GM21737 (cell line): Measurements from ENCODE around the gene IDUA.
A peak's percentile ranks its signal among the peaks of the same experiment; 100 is the strongest.
"Not testable (repeated sequence)": the region's sequence is repeated elsewhere in the genome, so short reads cannot be mapped to it uniquely, and the experiment has no call there.

Source experiments
- ATAC-seq: cut with Tn5 transposase; IDR thresholded peaks from one replicate; pipeline ENCODE4 v1.9.1; 2021; ENCODE audit warnings: mild to moderate bottlenecking, moderate library complexity; ENCODE audit not compliant: unreplicated experiment

Gene IDUA

DNA sequence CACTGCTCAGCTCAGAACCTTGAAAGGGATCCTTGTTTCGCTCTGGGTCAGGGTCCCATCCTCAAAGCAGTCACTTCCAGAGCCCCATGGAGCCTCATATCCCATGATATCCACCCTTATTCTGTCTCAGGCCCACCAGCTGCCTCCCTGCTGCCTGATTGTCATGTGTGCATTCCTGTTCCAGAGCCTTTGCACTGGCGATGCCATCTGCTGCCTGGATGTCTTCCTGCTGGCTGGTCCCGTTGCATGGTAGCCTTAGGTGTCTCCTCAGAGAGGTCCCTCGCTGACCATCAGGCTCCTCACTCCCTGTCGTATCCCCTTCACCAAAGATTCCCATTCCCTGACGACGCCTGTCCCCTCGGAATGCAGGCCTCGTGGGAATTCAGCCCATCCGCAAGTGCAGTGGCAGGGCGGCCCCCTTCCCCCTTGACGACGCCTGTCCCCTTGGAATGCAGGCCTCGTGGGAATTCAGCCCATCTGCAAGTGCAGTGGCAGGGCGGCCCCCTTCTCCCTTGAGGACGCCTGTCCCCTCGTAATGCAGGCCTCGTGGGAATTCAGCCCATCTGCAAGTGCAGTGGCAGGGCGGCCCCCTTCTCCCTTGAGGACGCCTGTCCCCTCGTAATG, 12.5 kb downstream of the IDUA start:
- ATAC-seq, result not testable (repeated sequence)

DNA sequence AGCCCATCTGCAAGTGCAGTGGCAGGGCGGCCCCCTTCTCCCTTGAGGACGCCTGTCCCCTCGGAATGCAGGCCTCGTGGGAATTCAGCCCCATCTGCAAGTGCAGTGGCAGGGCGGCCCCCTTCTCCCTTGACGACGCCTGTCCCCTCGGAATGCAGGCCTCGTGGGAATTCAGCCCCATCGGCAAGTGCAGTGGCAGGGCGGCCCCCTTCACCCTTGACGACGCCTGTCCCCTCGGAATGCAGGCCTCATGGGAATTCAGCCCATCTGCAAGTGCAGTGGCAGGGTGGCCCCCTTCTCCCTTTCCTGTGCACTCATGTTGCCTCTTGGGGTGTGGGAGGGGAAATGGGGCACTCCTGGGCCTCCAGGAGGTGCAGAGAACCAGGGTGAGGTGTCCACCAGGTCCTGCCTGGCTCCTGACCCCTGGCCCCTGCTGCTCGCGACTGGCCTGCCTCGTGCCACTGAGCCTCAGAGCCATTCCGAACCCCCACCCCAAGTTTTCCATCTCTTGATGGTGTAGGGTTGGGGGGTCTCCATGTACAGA, 13.1 kb downstream of the IDUA start:
- no peak for ATAC-seq

DNA sequence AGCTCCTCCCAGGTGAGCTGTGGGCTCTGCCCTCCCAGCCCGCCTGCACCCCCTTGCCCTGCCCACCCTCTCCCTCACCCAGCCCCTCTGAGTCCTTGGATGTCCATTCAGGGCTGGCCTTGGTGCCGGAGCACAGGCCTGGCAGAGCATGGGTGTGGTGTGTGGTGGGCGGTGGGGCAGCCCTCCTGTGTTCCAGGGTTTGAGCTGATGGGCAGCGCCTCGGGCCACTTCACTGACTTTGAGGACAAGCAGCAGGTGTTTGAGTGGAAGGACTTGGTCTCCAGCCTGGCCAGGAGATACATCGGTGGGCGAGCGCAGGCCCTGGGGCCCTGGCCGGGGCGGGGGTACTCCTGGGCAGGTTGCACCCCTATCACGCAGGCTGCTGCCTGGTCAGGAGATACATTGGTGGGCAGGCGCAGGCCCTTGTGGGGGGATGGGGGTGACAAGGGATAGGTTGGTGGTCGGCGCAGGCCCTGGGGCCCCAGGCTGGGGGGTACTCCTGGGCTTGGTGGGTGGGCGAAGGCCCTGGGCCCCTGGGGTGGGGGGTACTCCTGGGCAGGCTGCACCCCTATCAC, 13.9 kb downstream of the IDUA start:
- no peak for ATAC-seq

DNA sequence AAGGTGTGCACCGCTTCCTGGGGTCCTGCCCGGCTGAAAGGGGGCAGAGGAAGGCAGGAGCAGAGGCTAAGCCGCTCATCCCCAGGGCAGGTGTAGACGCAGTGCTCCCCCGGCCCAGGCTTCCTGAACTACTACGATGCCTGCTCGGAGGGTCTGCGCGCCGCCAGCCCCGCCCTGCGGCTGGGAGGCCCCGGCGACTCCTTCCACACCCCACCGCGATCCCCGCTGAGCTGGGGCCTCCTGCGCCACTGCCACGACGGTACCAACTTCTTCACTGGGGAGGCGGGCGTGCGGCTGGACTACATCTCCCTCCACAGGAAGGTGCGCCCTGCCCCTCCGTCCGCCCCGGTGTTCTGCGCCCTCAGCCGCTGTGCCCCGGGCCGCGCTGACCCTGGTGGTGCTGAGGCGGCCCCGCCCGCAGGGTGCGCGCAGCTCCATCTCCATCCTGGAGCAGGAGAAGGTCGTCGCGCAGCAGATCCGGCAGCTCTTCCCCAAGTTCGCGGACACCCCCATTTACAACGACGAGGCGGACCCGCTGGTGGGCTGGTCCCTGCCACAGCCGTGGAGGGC, 14.8 kb downstream of the IDUA start:
- no peak for ATAC-seq

DNA sequence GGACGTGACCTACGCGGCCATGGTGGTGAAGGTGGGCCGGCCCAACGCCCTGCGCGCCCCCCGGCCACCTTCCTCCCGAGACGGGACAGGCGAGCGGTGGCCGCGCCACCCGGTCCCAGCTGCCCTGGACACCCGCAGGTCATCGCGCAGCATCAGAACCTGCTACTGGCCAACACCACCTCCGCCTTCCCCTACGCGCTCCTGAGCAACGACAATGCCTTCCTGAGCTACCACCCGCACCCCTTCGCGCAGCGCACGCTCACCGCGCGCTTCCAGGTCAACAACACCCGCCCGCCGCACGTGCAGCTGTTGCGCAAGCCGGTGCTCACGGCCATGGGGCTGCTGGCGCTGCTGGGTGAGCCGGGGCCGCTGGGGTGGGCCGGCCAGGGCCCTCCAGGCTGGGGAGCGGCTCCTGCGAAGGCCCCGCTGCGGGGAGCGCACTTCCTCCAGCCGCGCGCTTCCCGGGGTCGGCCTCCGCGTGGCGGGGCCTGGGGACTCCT, 15.3 kb downstream of the IDUA start:
- no peak for ATAC-seq

DNA sequence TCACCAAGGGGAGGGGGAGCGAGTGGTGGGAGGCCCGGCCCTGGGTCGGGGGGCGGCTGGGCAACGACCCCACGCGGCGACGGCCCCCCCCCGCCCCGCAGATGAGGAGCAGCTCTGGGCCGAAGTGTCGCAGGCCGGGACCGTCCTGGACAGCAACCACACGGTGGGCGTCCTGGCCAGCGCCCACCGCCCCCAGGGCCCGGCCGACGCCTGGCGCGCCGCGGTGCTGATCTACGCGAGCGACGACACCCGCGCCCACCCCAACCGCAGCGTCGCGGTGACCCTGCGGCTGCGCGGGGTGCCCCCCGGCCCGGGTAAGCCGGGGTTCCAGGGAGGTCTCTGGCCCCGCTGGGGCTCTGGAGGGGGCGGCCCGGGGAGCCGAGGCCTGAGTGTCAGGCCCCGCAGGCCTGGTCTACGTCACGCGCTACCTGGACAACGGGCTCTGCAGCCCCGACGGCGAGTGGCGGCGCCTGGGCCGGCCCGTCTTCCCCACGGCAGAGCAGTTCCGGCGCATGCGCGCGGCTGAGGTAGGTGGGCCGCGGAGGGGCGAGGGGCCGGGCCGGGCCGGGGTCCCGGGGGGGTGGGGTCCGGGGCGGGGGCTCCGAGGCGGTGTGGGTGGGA, 15.9 kb downstream of the IDUA start:
- ATAC-seq, result no peak

DNA sequence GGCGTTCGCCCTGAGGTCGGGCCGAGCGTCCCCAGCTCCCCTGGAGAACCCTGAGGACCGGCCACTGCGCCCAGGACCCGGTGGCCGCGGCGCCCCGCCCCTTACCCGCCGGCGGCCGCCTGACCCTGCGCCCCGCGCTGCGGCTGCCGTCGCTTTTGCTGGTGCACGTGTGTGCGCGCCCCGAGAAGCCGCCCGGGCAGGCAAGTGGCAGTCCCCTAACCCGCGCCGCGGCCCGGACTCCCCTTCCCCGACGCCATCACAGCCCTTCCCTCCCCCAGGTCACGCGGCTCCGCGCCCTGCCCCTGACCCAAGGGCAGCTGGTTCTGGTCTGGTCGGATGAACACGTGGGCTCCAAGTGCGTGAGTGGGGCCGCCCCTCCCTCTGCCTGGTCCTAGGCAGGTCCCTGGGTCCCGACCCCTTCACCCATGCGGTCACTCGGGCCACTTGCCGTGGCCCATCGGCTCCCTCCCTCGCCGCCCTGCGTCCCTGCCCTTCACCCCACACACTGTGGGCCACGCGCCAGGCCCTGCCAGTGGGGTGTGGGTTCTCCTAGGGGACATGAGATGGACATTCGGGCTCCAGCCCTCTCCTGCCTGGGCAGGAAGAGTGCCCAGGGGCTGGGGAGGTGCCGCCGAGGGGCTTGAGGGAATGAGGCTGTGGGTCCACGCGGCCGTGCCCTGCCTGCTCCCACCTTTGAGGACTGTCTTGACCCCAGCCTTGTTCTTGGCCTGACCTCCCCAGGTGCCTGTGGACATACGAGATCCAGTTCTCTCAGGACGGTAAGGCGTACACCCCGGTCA, 16.6 kb downstream of the IDUA start:
- no peak for ATAC-seq

DNA sequence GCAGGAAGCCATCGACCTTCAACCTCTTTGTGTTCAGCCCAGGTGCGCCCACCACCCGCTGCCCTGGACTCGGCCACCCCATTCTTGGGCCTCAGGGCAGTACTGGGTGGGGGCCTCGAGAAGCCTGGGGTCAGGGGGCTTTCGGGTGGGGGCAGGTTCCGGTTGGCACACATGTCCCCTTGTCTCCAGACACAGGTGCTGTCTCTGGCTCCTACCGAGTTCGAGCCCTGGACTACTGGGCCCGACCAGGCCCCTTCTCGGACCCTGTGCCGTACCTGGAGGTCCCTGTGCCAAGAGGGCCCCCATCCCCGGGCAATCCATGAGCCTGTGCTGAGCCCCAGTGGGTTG, 17.2 kb downstream of the IDUA start:
- no peak for ATAC-seq

DNA sequence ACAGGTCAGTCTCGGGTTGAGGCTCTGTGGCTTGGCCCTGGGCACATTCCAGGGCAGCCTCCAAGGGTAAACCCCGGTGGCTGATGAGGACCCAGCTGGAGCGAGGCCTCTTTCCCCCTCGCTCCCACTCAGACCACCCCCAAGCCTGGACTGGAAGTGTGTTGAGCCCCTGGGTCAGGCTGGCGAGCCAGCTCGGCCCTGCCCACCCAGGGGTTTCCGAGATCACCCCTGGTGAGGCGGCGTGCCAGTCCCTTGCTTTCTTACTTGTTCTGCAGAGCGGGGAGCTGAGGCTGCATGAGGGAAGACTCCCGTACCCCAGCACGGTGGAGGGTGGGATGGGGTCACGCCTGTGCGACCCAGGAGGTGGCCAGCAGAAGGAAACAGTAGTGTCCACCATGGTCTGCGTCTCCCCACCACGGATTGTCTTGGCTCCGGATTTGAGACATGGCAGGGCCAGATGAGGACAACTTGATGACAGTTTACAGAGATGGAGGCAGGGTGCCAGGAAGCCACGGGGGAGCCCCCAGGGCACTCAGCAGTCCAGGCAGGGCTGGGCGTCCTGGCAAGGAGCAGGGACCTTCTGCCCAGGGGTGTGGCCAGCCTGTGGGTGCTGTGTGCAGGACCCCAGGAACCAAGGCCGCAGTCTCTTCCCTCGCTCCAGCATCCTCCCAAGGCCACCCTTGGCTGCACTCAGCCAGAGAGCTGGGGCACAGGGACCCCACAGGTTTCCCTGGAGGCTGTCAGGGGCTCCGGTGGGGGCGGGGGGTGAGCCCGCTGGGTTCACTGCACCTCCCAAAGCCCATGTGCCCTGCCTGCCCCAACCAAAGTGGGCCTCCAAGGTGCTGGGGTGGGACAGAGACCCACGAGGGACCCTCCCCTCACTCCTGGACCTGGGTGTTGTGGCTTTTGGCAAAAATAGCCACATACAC, 18.0 kb downstream of the IDUA start:
- ATAC-seq, result no peak

DNA sequence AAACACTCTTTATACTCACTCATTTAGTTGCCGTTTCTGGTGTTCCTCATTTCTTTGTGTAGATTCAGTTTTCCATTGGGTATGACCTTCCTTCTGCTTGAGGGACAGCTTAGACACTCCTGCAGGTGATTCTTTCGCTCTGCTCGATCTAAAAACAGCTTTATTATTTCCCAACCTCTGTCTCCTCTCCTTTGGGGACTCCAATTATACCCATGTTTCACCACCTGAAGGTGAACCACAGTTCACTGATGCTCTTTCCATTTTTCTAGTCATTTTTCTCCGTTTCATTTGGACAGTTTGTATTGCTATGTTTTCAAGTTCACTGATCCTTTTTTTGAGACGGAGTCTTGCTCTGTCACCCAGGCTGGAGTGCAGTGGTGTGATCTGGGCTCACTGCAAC, 20.0 kb downstream of the IDUA start:
- ATAC-seq, result no peak

DNA sequence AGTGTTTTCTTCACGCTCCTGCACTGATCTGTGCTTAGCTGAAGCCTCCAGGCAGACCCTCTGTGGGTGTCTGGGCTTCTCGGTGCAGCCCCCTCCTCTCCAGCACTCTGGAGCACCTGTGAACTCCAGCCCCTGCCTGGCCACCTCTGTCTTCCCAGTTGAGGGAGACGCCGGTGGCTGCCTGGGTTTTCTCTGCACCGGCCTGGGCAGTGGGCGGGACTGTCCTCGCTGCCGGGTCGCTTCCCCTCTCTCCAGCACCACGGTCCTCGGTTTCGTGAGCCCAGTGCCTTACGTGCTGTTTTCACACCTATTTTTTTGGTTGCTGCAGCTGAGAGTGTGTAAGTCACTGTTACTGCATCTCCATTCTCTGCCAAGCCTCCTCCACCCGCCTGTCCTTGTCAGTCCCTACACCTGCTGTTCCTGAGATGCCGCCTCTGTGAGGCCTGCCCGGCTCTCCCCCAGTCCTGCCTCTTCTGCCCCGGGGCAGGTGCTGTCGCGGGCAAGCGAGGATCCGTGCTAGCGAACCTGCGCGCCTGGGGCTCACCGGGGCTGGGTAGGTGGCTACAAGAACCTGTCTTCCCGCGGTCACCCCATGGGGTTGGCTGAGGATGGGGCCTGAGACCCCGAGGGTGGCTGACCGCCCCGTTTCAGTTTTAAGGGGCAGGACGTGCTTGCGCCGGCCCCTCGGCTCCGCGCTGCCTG, 22.1 kb downstream of the IDUA start:
- peak; percentile 7 for ATAC-seq

DNA sequence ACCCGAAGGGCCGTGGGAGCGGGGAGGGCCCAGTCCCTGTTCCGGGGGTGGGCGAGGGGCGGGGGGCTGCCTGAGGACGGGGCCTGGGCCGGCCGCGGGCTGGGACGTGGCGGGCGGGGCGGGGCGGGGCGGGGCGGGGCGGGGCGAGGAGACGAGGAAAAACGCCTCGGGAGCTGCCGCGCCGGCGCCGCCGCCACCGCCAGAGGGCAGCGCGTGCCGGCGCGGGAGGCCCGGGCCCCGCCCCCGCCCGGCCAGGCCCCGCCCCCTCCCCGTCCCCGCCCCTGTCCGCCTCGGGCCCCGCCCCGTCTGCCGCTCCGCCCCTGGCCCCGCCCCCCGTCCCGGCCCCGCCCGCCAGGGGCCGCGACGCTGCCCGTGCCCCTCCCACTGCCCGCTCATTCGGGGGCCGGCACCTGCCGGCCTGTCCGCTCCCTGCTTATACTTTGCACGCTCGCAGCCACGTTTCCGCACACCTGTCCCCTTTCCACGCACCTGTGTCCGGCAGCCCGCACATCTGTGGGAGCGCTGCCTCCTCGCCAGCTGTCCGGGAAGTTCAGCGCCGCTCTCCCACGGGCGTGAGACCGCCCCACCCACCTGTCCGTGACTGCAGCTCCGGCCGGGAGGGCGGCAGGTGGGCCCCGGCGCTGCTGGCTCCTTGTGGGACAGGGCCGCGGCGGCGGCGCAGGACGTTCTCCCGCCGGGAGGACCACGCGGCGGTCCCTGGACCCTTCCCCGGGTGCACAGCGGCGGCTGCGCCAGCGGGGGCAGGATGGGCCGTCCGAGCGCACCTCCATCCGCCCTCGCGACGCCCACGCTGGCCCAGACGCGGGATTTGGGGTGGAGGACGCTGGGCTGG, 22.9 kb downstream of the IDUA start:
- peak; percentile 39 for ATAC-seq

DNA sequence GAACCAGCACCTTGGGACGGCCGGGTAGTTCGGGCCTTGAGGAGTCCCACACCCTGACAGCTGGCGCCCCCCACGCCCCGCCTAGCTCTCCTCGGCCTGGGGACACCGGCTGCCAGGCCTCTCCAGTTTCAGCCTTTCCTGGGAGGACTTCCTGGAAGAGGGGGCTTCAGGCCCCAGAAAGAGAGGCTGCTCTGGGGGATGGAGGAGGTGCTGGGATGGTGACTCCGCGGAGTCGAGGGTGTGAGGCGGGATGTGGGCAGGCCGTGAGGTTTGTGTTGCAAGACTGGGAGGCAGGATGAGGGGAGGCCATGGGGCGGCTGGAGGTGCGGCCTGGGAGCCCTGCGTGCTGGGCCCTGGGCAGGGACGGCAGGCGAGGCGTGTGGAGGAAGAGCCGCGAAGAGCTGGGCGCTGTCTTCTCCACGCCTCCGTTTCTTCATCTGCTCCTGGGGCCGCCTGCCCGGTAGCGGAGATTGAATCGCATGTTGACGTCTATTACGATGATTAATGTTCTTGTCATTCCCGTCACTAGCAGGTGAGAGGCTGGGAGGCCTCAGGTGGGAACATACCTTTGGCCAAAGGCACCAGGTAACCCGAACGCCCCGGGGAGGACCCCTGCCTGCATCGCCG, 23.7 kb downstream of the IDUA start:
- peak; percentile 11 for ATAC-seq

DNA sequence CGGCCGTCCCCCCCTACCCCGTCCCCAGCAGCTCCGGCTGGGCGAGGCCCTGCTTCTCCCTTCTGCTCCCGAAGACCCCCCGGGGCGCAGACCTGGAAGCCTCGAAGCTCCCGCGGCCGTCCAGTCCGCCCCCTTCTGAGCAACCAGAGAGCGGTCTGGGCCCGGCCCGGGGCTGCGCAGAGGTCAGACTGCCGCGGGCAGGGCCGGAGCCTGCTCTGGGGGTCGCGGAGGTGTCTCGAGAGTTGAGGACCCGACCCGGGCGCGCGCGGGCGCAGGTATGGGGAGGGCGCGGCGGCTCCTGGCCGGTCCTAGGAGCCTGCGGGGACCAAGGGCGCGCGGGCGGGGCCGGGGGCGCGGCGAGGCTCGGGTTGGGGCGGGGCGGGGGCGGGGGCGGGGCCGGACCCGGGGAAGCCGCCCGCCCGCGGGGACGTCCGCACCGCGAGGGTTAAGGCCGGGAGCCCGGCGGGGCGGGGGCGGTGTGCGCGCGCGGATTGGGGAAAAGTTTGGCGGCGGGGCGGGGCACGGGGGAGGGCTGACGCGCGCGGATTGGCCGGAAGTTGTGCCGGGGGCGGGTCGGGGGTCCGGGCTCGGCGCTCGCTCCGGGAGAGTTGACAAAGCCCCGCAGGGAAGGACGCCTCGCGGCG, 24.3 kb downstream of the IDUA start, which contains the start of gene FGFRL1:
Gene FGFRL1 (plus strand): TSS at position 605 of the 644 bp plus-strand sequence. CDS start 860 bp downstream, outside the sequence.
- ATAC-seq, result peak; percentile 44

DNA sequence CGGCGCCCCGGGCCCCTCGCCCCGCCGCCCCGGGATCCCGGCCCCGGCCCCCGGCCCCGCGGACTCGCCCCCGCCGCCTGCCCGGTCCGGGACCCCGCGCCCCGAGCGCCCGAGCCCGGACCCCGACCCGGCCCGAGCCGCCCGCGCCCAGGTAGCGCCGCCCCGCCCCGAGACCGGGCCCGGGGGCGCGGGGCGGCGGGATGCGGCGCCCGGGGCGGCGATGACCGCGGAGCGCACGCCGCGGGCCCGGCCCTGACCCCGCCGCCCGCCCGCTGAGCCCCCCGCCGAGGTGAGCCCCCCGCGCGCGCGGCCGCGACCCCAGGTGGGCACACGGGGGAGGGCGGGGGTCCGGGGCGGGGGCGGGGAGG, 24.8 kb downstream of the IDUA start:
- peak; percentile 4 for ATAC-seq

DNA sequence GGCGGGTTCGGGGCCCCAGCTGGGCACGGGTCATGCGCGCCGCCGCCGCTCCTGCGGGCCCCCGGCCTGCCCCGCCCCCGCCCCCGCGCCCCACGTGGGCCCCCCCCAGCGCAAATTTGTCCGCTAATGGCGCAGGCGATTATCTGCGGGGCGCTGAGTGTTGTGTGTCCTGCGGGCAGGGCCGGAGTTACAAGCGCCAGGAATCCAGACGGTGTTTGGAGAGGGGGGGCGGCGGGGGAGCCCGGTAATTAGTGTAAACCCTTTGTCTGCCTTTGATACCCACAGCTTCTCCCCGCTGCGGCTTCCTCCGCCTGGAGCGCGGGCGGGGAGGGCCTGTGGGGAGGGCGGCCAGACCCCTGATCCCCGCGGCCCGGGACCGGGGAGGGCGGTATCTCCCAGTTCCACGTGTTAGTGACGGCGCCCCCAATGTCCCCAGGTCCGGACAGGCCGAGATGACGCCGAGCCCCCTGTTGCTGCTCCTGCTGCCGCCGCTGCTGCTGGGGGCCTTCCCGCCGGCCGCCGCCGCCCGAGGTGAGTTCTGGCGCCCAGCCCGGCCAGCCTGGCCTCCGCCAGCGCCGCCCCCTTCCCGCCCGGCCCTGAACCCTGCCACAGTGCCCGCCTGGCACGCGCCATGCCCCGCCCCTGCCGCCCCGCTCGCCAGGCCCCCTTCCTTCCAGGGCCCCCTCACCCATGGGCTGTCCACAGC, 25.3 kb downstream of the IDUA start:
- no peak for ATAC-seq
